ENCODE data around the gene TRIM24.

The TRIM24 gene

GRCh38 chr7:138579136-138579535, 119.1 kb downstream of the TRIM24 start:
- DNase-seq (ENCODE audit: low read depth): no peak

- no peak for DNase-seq (ENCODE audit: low read depth)
These were observed 119.6 kb downstream of the TRIM24 start for GRCh38 chr7:138579671-138580070.

- DNase-seq (ENCODE audit: low read depth): no peak
These were observed 121.0 kb downstream of the TRIM24 start for GRCh38 chr7:138581065-138581464.

DNA sequence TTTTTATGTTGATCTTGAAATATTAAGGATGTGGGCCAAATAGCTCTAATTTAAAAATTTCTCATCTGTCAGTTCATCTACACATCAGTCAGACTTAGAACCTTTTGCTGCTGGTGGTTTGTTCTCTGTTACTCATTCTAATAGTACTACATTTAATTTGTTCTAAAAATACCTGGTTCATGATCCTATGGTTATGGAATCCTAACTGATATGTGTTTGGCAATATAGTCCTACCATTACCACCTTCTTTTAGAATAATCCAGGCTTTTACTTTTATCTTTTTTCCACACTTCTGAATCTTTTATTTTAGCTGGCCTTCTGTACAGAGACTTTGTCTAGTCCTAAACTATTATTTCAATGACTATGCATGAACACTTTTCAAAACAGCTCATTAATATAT, 124.2 kb downstream of the TRIM24 start:
- no peak for DNase-seq (ENCODE audit: low read depth)

DNA sequence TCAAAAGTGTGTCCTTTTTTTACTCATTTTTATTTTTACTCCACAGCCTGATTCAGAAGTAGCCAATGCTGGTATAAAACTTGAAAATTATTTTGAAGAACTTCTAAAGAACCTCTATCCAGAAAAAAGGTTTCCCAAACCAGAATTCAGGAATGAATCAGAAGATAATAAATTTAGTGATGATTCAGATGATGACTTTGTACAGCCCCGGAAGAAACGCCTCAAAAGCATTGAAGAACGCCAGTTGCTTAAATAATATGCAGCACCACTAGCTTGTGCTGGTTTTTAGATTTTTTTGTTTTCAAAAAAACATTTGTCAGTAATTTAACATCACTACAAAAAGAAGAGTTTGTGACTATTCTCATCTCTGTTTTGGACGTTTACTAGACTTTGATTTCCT, 124.6 kb downstream of the TRIM24 start:
- no peak for DNase-seq (ENCODE audit: low read depth)

DNA sequence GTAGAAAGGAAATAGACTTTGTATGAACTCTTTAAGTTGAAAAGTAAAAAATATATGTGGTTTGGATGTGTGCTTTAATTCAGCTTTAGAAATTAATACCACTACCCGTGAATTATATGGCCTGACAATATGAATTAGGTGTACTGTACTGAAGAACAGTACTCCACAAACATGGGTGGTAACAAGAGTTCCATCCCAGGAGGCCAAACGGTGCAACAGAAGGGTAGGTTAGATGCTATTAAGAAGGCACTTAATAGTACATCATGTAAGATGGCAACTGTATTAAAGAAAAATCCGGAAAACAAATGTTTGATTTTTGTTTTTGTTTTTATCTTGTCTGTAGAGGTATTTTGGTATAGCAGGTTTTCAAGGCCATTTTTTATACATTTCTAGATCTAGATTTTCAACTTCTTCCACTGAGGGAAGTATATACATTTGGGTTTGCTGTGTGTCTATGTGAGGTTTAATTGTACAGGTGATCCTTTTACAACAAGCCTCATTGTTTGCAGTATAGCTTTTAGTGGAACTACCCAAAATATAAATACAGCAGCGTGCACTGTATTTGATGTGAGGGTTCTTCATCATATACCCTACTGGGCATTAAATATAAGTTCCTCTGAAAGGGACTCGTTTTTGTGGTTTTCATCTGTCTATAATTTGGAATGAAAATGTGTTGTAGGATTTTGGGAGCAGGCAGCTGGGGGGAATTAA, 125.4 kb downstream of the TRIM24 start:
- no peak for DNase-seq (ENCODE audit: low read depth)

DNA sequence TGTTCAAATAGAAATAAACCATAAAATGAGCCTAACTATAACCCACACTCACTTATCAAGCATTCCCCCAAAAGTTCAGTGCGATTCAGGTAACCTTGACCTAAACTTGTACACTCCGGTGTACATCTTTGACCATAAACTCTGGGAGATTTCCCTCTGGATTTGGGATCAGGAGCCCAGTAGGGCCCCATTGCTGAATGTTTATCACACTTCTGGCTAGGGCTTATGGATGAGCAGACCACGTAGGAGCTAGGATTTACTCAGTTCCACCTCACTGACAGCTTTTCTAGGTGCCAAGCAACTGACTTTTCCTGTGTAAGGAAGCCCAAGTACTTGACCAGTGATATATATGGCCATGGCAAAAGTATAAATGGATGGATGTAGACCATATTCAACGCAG, 127.4 kb downstream of the TRIM24 start:
- DNase-seq (ENCODE audit: low read depth): no peak

DNA sequence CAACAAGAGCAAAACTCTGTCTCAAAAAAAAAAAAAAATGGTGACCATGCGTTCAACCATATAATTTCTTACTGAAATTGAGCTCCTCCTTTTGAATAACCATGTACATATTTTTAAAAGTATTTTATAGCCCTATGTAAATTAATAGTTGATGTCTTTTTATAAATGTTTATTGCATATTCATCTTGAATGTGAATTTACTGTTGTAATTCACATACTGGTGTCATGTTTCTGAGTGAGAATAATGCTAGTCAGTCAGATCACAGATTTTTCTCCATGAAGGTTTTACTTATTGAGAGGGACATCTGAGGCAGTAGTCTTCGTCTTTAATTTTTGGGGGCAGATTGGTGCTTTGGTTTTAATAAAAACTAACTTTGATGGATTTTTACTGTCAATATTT, 128.9 kb downstream of the TRIM24 start:
- DNase-seq (ENCODE audit: low read depth): no peak

- no peak for DNase-seq (ENCODE audit: low read depth)
These were observed 130.1 kb downstream of the TRIM24 start for GRCh38 chr7:138590154-138590553.

- no peak for DNase-seq (ENCODE audit: low read depth)
These were observed 135.4 kb downstream of the TRIM24 start for GRCh38 chr7:138595454-138595853.

- DNase-seq (ENCODE audit: low read depth): no peak
These were observed 142.4 kb downstream of the TRIM24 start for GRCh38 chr7:138602451-138602850.

- no peak for DNase-seq (ENCODE audit: low read depth)
These were observed 143.7 kb downstream of the TRIM24 start for GRCh38 chr7:138603549-138604318.

DNA sequence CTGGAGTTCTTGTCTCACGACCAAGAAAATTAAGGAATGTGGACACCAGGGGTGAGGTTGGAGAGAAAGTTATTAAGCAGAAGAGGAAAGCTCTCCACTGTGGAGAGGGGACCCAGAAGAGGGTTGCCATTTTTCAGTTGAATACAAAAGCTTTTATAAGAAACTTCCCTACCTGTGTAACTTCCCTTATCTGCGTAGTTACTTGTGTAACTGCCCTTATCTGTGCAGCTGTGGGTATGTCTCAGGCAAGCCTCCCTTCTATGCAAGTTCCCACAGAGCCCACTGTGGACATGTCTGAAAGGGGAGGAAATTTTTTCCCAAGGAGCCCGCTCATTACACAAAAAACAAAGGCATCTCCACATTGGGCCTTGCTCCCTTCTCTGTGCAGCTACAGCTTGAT, 146.2 kb downstream of the TRIM24 start:
- DNase-seq (ENCODE audit: low read depth): no peak

GRCh38 chr7:138607216-138608126, 147.4 kb downstream of the TRIM24 start:
- no peak for DNase-seq (ENCODE audit: low read depth)

GRCh38 chr7:138608275-138608674, 148.2 kb downstream of the TRIM24 start:
- DNase-seq (ENCODE audit: low read depth): no peak

DNA sequence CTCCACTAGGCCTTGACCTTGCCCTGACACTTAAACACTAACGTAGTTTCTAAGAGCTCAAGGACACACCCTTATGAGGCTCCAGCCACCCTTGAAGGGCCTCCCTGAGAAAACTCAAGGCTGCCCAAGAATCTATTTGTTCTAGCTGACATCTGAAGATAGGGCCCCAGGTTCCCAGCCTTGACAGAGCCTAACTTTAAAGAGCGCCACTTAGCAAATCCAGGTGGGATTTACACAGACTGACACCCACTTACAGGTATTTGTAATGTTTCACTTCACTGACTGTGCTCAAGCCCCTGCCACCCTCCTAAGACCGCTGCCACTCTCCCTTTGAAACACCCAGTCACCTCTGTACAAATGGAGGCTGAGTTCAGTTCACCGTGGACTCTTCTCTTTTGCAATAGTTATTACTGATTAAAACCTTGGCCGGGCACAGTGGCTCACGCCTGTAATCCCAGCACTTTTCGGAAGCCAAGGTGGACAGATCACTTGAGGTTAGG, 150.7 kb downstream of the TRIM24 start:
- no peak for DNase-seq (ENCODE audit: low read depth)

DNA sequence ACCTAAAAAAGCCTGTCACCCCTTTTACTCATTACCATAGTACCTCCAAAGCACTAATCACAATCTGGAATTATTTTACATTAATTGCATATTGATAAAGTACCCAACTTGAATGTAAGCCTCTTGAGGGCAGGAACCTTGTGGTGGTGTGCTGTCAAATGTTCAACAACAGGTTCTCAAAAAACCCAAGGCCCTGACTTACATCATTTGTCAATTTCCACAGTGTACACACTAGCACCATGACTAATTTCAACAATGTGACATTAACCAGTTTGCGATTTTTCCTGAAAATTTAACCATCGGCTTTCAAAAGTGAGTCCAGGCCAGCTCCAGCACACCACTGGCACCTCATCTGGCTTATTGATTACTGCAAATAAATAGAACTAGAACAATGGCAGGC, 153.6 kb downstream of the TRIM24 start:
- no peak for DNase-seq (ENCODE audit: low read depth)

- DNase-seq (ENCODE audit: low read depth): no peak
These were observed 156.0 kb downstream of the TRIM24 start for GRCh38 chr7:138616085-138616484.

GRCh38 chr7:138618506-138618905, 158.4 kb downstream of the TRIM24 start:
- DNase-seq (ENCODE audit: low read depth): no peak

- no peak for DNase-seq (ENCODE audit: low read depth)
These were observed 158.9 kb downstream of the TRIM24 start for GRCh38 chr7:138618933-138619332.

- no peak for DNase-seq (ENCODE audit: low read depth)
These were observed 162.8 kb downstream of the TRIM24 start for GRCh38 chr7:138622841-138623240.

DNA sequence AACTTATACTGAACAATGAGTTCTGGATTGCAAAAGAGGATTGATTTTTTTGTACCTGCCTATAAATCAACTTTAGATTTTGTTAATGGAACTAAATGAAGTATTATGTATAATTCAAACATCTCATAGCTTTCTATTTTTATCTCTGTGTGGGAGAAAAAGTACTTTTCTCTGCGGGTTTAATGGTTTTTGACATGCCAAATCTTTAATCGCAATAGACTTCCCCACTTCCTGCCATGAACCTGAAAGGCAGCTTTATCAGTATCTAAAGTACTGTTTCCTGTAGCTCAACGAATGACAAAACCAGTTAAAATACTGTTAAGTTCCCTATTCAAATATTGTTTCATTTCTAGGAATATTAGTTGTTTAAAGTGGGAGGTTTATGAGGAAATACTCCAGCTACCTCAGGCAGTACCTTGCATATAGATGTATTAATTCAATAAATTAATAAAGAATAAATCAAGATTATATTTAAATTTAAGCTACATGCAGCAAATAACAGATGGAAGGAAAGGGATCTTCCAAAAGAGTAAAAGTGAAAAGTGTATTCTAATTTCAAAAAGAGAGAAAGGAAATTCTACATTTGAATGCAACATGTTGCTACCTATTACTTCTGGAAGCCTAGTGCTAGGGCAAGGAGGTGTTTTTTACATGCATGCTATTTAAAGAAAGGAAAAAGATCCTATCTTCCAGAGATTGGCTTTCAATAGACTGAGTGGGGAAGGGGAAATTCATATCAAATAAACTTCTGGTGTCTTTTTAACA, 165.2 kb downstream of the TRIM24 start:
- no peak for DNase-seq (ENCODE audit: low read depth)
